CD4-positive, alpha-beta T cell (primary cell): ENCODE data around the gene GRK5. TPM values are rescaled to one million over a fixed set of nuclear protein-coding genes. Genes with fewer than 3 reads are reported as not detected.

ENCODE experiments used
- ATAC-seq: fragments of 200-7000 bp; cut with Tn5 transposase; one replicate; pipeline ENCODE4 v1.10.0; 2022; ENCODE audit warnings: mild to moderate bottlenecking; ENCODE audit not compliant: poor library complexity
- CTCF ChIA-PET: fragments of 350-600 bp; sonication (Branson Sonifier 250); formaldehyde crosslinking; loops from one replicate; lab custom pipeline; 2021; ENCODE audit warnings: antibody characterized with exemption, inconsistent platforms; lab: Charles Lee
- POLR2A ChIA-PET: fragments of 350-600 bp; sonication (Branson Sonifier 250); formaldehyde crosslinking; loops from one replicate; lab custom pipeline; 2021; ENCODE audit warnings: antibody characterized with exemption, inconsistent platforms; lab: Charles Lee
- DNase-seq, 14 experiments: peaks; one replicate each; pipeline ENCODE4 v3.0.0-alpha.2; 2013 to 2020; ENCODE audit warnings: mixed read lengths in 2 of 14
- H3K27ac ChIP-seq, 2 donors: one replicate each; pipeline versions ENCODE4 v1.5.1 to v1.7.0; 2013; ENCODE audit warnings: low read length in 2 of 2, low read depth in 1 of 2, mild to moderate bottlenecking in 1 of 2
- H3K27me3 ChIP-seq, 2 experiments: 1 replicate in 1 of 2; 2 replicates in 1 of 2; pipeline versions ENCODE4 v1.6.1 to v1.7.0; 2013; ENCODE audit warnings: low read length in 2 of 2, control low read depth in 1 of 2, mild to moderate bottlenecking in 1 of 2, moderate library complexity in 1 of 2; ENCODE audit not compliant: insufficient read depth in 2 of 2, control insufficient read depth in 1 of 2
- H3K36me3 ChIP-seq: one replicate; pipeline ENCODE4 v1.6.1; 2013; ENCODE audit warnings: low read length, control low read depth; ENCODE audit not compliant: insufficient read depth
- H3K4me1 ChIP-seq: one replicate; pipeline ENCODE4 v1.6.1; 2013; ENCODE audit warnings: low read length, control low read depth; ENCODE audit not compliant: insufficient read depth
- H3K4me3 ChIP-seq: one replicate; pipeline ENCODE4 v1.5.1; 2013; ENCODE audit warnings: mild to moderate bottlenecking, low read length, moderate library complexity
- H3K9me3 ChIP-seq, 2 experiments: 1 replicate in 1 of 2; 2 replicates in 1 of 2; pipeline versions ENCODE4 v1.6.1 to v1.7.0; 2013; ENCODE audit warnings: low read length in 2 of 2, mild to moderate bottlenecking in 2 of 2, control low read depth in 1 of 2, moderate library complexity in 1 of 2; ENCODE audit not compliant: control insufficient read depth in 1 of 2, insufficient read depth in 1 of 2
- H3K27ac Mint-ChIP-seq: one replicate; pipeline ENCODE4 v1.8.0; 2020; ENCODE audit warnings: mixed read lengths
- H3K27me3 Mint-ChIP-seq: one replicate; pipeline ENCODE4 v1.8.0; 2021; ENCODE audit warnings: mixed read lengths
- H3K36me3 Mint-ChIP-seq: one replicate; pipeline ENCODE4 v1.8.0; 2021; ENCODE audit warnings: low read depth, mixed read lengths
- H3K4me1 Mint-ChIP-seq: one replicate; pipeline ENCODE4 v1.8.0; 2021; ENCODE audit warnings: low read depth, mixed read lengths
- H3K4me3 Mint-ChIP-seq: one replicate; pipeline ENCODE4 v1.8.0; 2020; ENCODE audit warnings: mild to moderate bottlenecking, mixed read lengths
- H3K9me3 Mint-ChIP-seq: one replicate; pipeline ENCODE4 v1.8.0; 2020; ENCODE audit warnings: mixed read lengths
- CTCF ChIP-seq: fragments of 200-600 bp; IDR thresholded peaks from one replicate; pipeline ENCODE4 v1.8.0; 2022; ENCODE audit warnings: antibody characterized with exemption, mild to moderate bottlenecking
- intact Hi-C, 2 experiments: fragments of 100-400 bp; cut with DNase I in 1 of 2; cut with micrococcal nuclease in 1 of 2; formaldehyde crosslinking; loops; one replicate each; pipeline versions ENCODE4 v1.15.1 to v1.9.0; 2023 to 2025; cut with DNase I, micrococcal nuclease
- total RNA-seq, 174 experiments: library from RNA in 2 of 174; stranded (reverse) in 2 of 174; gene quantifications; one replicate each; pipeline ENCODE4 v1.2.3 and lab custom pipeline; 2021 to 2026

Gene GRK5
- total RNA-seq, 2 experiments from 2014 or later: 19.2 to 20.8 TPM

- H3K9me3 ChIP-seq: peaks cover 0 to 3% of the 10 kb centered on the region in 2 experiments
- Mint-ChIP-seq H3K27ac (no peak overlapping the region), H3K27me3 (no peaks in the 10 kb centered on the region), H3K4me1 (peaks cover 16% of the 10 kb centered on the region), H3K36me3 (peaks cover under 1% of the 10 kb centered on the region), H3K9me3 (no peaks in the 10 kb centered on the region), H3K4me3 (no peak overlapping the region)
- intact Hi-C loops: no loop called here
- no peaks in the 10 kb centered on the region for H3K27me3 ChIP-seq
- POLR2A ChIA-PET: no interaction called here
- H3K27ac ChIP-seq: no peak overlapping the region
- H3K36me3 ChIP-seq: peaks cover 37% of the 10 kb centered on the region
- CTCF ChIA-PET: interaction anchor here (1.3 kb wide), 1 partner anchor 216 kb away, joined by 7 read pairs; no protein-coding TSS in a partner anchor
- DNase-seq: no peak
- H3K4me1 ChIP-seq: peaks cover 13% of the 10 kb centered on the region
- ATAC-seq: no peak
- H3K4me3 ChIP-seq: no peak overlapping the region
- TF ChIP-seq CTCF: no peak
Measured at GRCh38 chr10:119425102-119425880, 217.9 kb downstream of the GRK5 start.

- H3K9me3 Mint-ChIP-seq: no peaks in the 10 kb centered on the region
- ChIA-PET CTCF (interaction anchor here (1.3 kb wide), 1 partner anchor 216 kb away, joined by 7 read pairs; no protein-coding TSS in a partner anchor), POLR2A (no interaction called here)
- H3K27ac ChIP-seq: no peak overlapping the region
- peaks cover 6% of the 10 kb centered on the region for H3K36me3 Mint-ChIP-seq
- no peak for ATAC-seq
- H3K27me3 Mint-ChIP-seq: no peaks in the 10 kb centered on the region
- no peak for TF ChIP-seq CTCF
- no peaks in the 10 kb centered on the region for H3K27me3 ChIP-seq
- no peak overlapping the region for H3K4me3 Mint-ChIP-seq
- H3K9me3 ChIP-seq: peaks cover 0 to 3% of the 10 kb centered on the region in 2 experiments
- DNase-seq: no peak
- no peak overlapping the region for H3K4me3 ChIP-seq
- peaks cover 16% of the 10 kb centered on the region for H3K4me1 Mint-ChIP-seq
- intact Hi-C loops: no loop called here
- peaks cover 13% of the 10 kb centered on the region for H3K4me1 ChIP-seq
- peaks cover 37% of the 10 kb centered on the region for H3K36me3 ChIP-seq
- no peak overlapping the region for H3K27ac Mint-ChIP-seq
Measured at GRCh38 chr10:119425881-119426170, 218.5 kb downstream of the GRK5 start.

- no peak for TF ChIP-seq CTCF
- H3K27ac Mint-ChIP-seq: no peak overlapping the region
Measured at GRCh38 chr10:119426699-119427098, 219.3 kb downstream of the GRK5 start.

More at GRCh38 chr10:119426699-119427098, 219.3 kb downstream of the GRK5 start:
- H3K9me3 Mint-ChIP-seq: no peaks in the 10 kb centered on the region
- ATAC-seq: no peak
- intact Hi-C loops: no loop called here
- ChIA-PET CTCF (no interaction called here), POLR2A (no interaction called here)
- peaks cover 11% of the 10 kb centered on the region for H3K36me3 Mint-ChIP-seq
- H3K4me1 Mint-ChIP-seq: peaks cover 16% of the 10 kb centered on the region
- no peaks in the 10 kb centered on the region for H3K27me3 Mint-ChIP-seq
- DNase-seq: no peak
- Histone ChIP-seq H3K27me3 (no peaks in the 10 kb centered on the region), H3K4me3 (no peak overlapping the region), H3K4me1 (peaks cover 13% of the 10 kb centered on the region), H3K36me3 (peaks cover 36% of the 10 kb centered on the region), H3K27ac (no peak overlapping the region), H3K9me3 (peaks cover 0 to 3% of the 10 kb centered on the region in 2 experiments)
- H3K4me3 Mint-ChIP-seq: no peak overlapping the region
